C4-2B (cell line): Measurements from ENCODE around the gene ST7.

Experiments
- ZFX ChIP-seq: fragments of 450-650 bp; IDR thresholded peaks from 2 replicates; pipeline ENCODE4 v1.6.1; 2017
- TF ChIP-seq, protein P1 (sequence below): fragments of 450-650 bp; conservative IDR thresholded peaks from 2 replicates; pipeline ENCODE4 v1.5.1; 2017; ENCODE audit warnings: mild to moderate bottlenecking

GRCh38 chr7:117262546-117262945 lies 309.2 kb downstream of the ST7 start:
- TF ChIP-seq, protein P1, sequence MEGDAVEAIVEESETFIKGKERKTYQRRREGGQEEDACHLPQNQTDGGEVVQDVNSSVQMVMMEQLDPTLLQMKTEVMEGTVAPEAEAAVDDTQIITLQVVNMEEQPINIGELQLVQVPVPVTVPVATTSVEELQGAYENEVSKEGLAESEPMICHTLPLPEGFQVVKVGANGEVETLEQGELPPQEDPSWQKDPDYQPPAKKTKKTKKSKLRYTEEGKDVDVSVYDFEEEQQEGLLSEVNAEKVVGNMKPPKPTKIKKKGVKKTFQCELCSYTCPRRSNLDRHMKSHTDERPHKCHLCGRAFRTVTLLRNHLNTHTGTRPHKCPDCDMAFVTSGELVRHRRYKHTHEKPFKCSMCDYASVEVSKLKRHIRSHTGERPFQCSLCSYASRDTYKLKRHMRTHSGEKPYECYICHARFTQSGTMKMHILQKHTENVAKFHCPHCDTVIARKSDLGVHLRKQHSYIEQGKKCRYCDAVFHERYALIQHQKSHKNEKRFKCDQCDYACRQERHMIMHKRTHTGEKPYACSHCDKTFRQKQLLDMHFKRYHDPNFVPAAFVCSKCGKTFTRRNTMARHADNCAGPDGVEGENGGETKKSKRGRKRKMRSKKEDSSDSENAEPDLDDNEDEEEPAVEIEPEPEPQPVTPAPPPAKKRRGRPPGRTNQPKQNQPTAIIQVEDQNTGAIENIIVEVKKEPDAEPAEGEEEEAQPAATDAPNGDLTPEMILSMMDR: no peak
- no peak for TF ChIP-seq ZFX
